MM.1S (cell line): ENCODE data around the gene PPM1M.

Experiments
- DNase-seq: peaks from one replicate; pipeline ENCODE4 v3.0.0-alpha.2; 2015
- H2AFZ ChIP-seq: fragments of 300-600 bp; sonication (generic); 2 replicates; pipeline ENCODE4 v1.6.0; 2016; ENCODE audit warnings: antibody characterized with exemption, low read length
- H3F3A ChIP-seq: fragments of 300-600 bp; sonication (generic); 2 replicates; pipeline ENCODE4 v1.6.1; 2016; ENCODE audit warnings: mild to moderate bottlenecking, antibody characterized with exemption, low read length, moderate library complexity, mixed read lengths; ENCODE audit not compliant: insufficient read depth
- H3K27ac ChIP-seq: fragments of 300-600 bp; sonication (generic); 2 replicates; pipeline ENCODE4 v1.5.1; 2016; ENCODE audit warnings: mild to moderate bottlenecking, low read length
- H3K27me3 ChIP-seq: fragments of 300-600 bp; sonication (generic); replicated peaks from 2 replicates; pipeline ENCODE4 v1.6.0; 2016; ENCODE audit warnings: low read length; ENCODE audit not compliant: insufficient read depth
- H3K36me3 ChIP-seq: fragments of 300-600 bp; sonication (generic); replicated peaks from 2 replicates; pipeline ENCODE4 v1.6.1; 2016; ENCODE audit warnings: mild to moderate bottlenecking, low read length, mixed read lengths; ENCODE audit not compliant: insufficient read depth
- H3K4me1 ChIP-seq: fragments of 300-600 bp; sonication (generic); 2 replicates; pipeline ENCODE4 v1.6.1; 2016; ENCODE audit warnings: low read length, mixed read lengths
- H3K4me2 ChIP-seq: fragments of 300-600 bp; sonication (generic); 2 replicates; pipeline ENCODE4 v1.6.0; 2016; ENCODE audit warnings: low read depth, low read length
- H3K4me3 ChIP-seq: fragments of 300-600 bp; sonication (generic); 2 replicates; pipeline ENCODE4 v1.5.1; 2016; ENCODE audit warnings: low read length, mixed read lengths
- H3K79me2 ChIP-seq: fragments of 300-600 bp; sonication (generic); 2 replicates; pipeline ENCODE4 v1.6.1; 2016; ENCODE audit warnings: mixed run types, low read length, mixed read lengths
- H3K9ac ChIP-seq: fragments of 300-600 bp; sonication (generic); 2 replicates; pipeline ENCODE4 v1.6.1; 2016; ENCODE audit warnings: low read length, mixed read lengths
- H3K9me2 ChIP-seq: fragments of 300-600 bp; sonication (generic); replicated peaks from 2 replicates; pipeline ENCODE4 v1.6.1; 2016; ENCODE audit warnings: mild to moderate bottlenecking, low read length, mixed read lengths; ENCODE audit not compliant: insufficient read depth
- H3K9me3 ChIP-seq: fragments of 300-600 bp; sonication (generic); replicated peaks from 2 replicates; pipeline ENCODE4 v1.6.1; 2016; ENCODE audit warnings: mild to moderate bottlenecking, low read length, mixed read lengths; ENCODE audit not compliant: insufficient read depth
- H4K20me1 ChIP-seq: fragments of 300-600 bp; sonication (generic); 2 replicates; pipeline ENCODE4 v1.6.1; 2016; ENCODE audit warnings: mild to moderate bottlenecking, low read length, moderate library complexity, mixed read lengths; ENCODE audit not compliant: insufficient read depth
- CTCF ChIP-seq: fragments of 300-600 bp; sonication (generic); IDR thresholded peaks from 2 replicates; pipeline ENCODE4 v1.5.1; 2016; ENCODE audit warnings: antibody characterized with exemption, low read length, mixed read lengths
- EZH2 ChIP-seq: fragments of 300-600 bp; sonication (generic); optimal IDR thresholded peaks from 2 replicates; pipeline ENCODE3; 2017; ENCODE audit warnings: low read depth, mild to moderate bottlenecking, antibody characterized with exemption, low read length, mixed read lengths
- EZH2phosphoT487 ChIP-seq: fragments of 300-600 bp; sonication (generic); IDR thresholded peaks from 2 replicates; pipeline ENCODE4 v1.6.1; 2018; ENCODE audit warnings: antibody characterized with exemption, low read length

Gene PPM1M

GRCh38 chr3:52221141-52221562, 24.4 kb upstream of the PPM1M start:
- H3K79me2 ChIP-seq, result no peaks in the 10 kb centered on the region
- H2AFZ ChIP-seq, result no peak overlapping the region
- peaks cover 2% of the 10 kb centered on the region; the same call in 1 of the 2 replicates for H3F3A ChIP-seq
- no peak overlapping the region for H3K4me3 ChIP-seq
- no peaks in the 10 kb centered on the region for H3K9me3 ChIP-seq
- no peak overlapping the region for H3K9ac ChIP-seq
- no peaks in the 10 kb centered on the region for H3K9me2 ChIP-seq
- H3K36me3 ChIP-seq, result no peaks in the 10 kb centered on the region
- no peak for TF ChIP-seq EZH2phosphoT487
- TF ChIP-seq CTCF, result no peak
- no peak for TF ChIP-seq EZH2
- no peak for DNase-seq
- H3K27me3 ChIP-seq, result no peaks in the 10 kb centered on the region
- no peak overlapping the region for H3K27ac ChIP-seq
- H4K20me1 ChIP-seq, result no peaks in the 10 kb centered on the region
- H3K4me2 ChIP-seq, result no peak overlapping the region
- peaks cover 17% of the 10 kb centered on the region for H3K4me1 ChIP-seq

- no peaks in the 10 kb centered on the region for H3K27me3 ChIP-seq
- H3F3A ChIP-seq, result peaks cover 2% of the 10 kb centered on the region; the same call in 1 of the 2 replicates
- TF ChIP-seq CTCF, result no peak
- no peak for TF ChIP-seq EZH2phosphoT487
- TF ChIP-seq EZH2, result no peak
- H2AFZ ChIP-seq, result no peak overlapping the region
- no peaks in the 10 kb centered on the region for H3K79me2 ChIP-seq
- H3K9ac ChIP-seq, result no peak overlapping the region
- H4K20me1 ChIP-seq, result no peaks in the 10 kb centered on the region
- no peak for DNase-seq
- no peak overlapping the region for H3K4me2 ChIP-seq
- no peaks in the 10 kb centered on the region for H3K9me3 ChIP-seq
- no peak overlapping the region for H3K4me3 ChIP-seq
- H3K36me3 ChIP-seq, result no peaks in the 10 kb centered on the region
- H3K4me1 ChIP-seq, result peaks cover 23% of the 10 kb centered on the region
- no peaks in the 10 kb centered on the region for H3K9me2 ChIP-seq
- no peak overlapping the region for H3K27ac ChIP-seq
Observed at GRCh38 chr3:52221563-52222318, 23.8 kb upstream of the PPM1M start.

- Histone ChIP-seq H3F3A (peaks cover 2% of the 10 kb centered on the region; the same call in 1 of the 2 replicates), H4K20me1 (no peaks in the 10 kb centered on the region), H3K27ac (no peak overlapping the region), H3K4me1 (peaks cover 24% of the 10 kb centered on the region), H3K36me3 (no peaks in the 10 kb centered on the region), H3K9me3 (no peaks in the 10 kb centered on the region), H3K79me2 (no peaks in the 10 kb centered on the region), H3K4me2 (no peak overlapping the region), H3K4me3 (no peak overlapping the region), H3K27me3 (no peaks in the 10 kb centered on the region), H3K9ac (no peak overlapping the region), H2AFZ (no peak overlapping the region), H3K9me2 (no peaks in the 10 kb centered on the region)
- TF ChIP-seq EZH2phosphoT487, result no peak
- TF ChIP-seq EZH2, result no peak
- TF ChIP-seq CTCF, result no peak
- DNase-seq, result no peak
Observed at GRCh38 chr3:52222319-52223221, 23.0 kb upstream of the PPM1M start.
